Measurements from ENCODE around the gene PLD5. TPM values are rescaled to one million over a fixed set of nuclear protein-coding genes. Genes with fewer than 3 reads are reported as not detected.
"Not testable (repeated sequence)": the region's sequence is repeated elsewhere in the genome, so short reads cannot be mapped to it uniquely, and the experiment has no call there.

The PLD5 gene
- total and polyA plus RNA-seq, 7 donors, result 0.15 to 1.5 (median 0.83) TPM; not detected in 2

DNA sequence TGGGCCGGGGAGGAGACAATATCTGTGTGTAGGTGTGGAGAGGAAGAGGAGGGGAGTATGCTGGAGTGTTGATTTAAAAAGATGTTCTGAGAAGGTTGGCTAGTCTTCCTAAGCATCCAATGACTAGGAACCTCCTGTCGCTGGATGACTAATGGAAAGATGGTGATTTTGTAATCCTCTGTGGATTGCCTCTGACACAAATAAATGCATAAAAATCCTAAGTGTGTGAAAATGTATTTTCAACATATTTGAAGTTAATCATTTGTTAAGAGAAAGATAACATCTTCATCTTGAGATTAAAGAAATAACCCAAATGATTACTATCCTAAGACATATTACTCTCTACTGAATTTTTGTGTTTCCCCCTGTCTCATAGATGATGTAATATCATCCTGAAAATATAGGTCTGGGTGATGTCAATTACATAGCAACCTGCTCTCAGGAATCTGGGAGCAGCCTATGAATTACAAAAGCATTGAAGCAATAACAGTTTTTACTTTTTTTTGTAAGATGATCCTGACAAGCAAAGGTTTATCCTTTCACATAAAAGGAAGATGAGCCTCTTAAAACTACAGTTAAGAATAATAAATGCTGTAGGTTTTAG is 305.1 kb downstream of the PLD5 start:
- Histone ChIP-seq H3K27me3 (no peaks in the 10 kb centered on the region), H3K4me1 (no peaks in the 10 kb centered on the region), H3K36me3 (no peaks in the 10 kb centered on the region), H3K4me3 (no peak overlapping the region), H3K9me3 (peaks cover 0 to 7% (median under 1%) of the 10 kb centered on the region in 4 donors), H3K27ac (no peak overlapping the region)
- TF ChIP-seq EP300 (IDR thresholded peaks at IDR 0.05), result no peak
- TF ChIP-seq, protein P1, sequence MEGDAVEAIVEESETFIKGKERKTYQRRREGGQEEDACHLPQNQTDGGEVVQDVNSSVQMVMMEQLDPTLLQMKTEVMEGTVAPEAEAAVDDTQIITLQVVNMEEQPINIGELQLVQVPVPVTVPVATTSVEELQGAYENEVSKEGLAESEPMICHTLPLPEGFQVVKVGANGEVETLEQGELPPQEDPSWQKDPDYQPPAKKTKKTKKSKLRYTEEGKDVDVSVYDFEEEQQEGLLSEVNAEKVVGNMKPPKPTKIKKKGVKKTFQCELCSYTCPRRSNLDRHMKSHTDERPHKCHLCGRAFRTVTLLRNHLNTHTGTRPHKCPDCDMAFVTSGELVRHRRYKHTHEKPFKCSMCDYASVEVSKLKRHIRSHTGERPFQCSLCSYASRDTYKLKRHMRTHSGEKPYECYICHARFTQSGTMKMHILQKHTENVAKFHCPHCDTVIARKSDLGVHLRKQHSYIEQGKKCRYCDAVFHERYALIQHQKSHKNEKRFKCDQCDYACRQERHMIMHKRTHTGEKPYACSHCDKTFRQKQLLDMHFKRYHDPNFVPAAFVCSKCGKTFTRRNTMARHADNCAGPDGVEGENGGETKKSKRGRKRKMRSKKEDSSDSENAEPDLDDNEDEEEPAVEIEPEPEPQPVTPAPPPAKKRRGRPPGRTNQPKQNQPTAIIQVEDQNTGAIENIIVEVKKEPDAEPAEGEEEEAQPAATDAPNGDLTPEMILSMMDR (IDR thresholded peaks at IDR 0.05), result no peak
- TF ChIP-seq POLR2A (IDR thresholded peaks at IDR 0.05), result no peak
- TF ChIP-seq POLR2AphosphoS5 (IDR thresholded peaks at IDR 0.05), result no peak
- intact Hi-C loops (cut with DNase I), result no loop called here
- no peak for DNase-seq
- WGBS, 2 donors, result 91% methylated on average over 2 of the region's 2 CpGs

DNA sequence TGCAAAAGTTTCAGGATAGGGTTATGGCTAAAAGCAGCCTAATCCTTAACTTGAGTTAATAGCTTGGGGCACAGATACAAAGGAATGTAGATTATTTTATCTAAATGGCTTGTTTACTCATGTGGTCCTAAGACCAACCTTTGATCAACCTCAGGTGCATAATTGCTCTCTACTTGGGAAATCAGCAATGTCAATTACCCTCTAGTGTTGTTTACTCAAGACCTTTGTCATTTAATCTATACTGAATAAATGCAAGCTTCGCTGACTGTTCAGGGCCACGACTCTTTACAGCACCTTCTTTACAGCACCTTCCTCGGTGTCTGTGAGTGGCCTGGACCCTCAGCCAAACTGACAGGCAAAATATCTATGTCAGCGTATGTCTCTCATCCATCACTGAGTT is 308.1 kb downstream of the PLD5 start:
- Histone ChIP-seq H3K27me3 (no peaks in the 10 kb centered on the region), H3K27ac (no peak overlapping the region), H3K4me1 (no peaks in the 10 kb centered on the region), H3K4me3 (no peak overlapping the region), H3K36me3 (no peaks in the 10 kb centered on the region), H3K9me3 (peaks cover 0 to 7% (median under 1%) of the 10 kb centered on the region in 4 donors)
- TF ChIP-seq, protein P1 (IDR thresholded peaks at IDR 0.05), result no peak
- TF ChIP-seq POLR2AphosphoS5 (IDR thresholded peaks at IDR 0.05), result no peak
- no peak for TF ChIP-seq POLR2A (IDR thresholded peaks at IDR 0.05)
- TF ChIP-seq EP300 (IDR thresholded peaks at IDR 0.05), result no peak
- no peak for DNase-seq
- intact Hi-C loops (cut with DNase I), result no loop called here
- WGBS, 2 donors, result 75 to 80% methylated on average over 4 of the region's 4 CpGs

DNA sequence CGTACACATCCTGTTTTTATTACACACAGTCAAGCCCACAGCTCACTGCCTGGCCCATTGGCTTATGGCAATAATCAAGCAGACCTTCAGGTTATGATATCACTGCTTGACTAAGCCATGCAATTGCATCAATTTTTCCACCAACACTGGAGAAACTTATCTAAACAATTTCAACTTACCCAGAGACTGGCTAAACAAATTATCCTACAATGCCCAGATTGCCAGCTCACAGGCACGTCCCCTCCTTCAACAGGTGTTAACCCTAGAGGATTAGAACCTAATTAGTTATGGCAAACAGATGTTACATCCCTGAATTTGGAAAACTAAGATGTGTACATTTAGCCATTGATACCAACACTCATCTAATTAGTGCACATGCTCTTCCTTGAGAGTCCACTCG is 310.0 kb downstream of the PLD5 start:
- H3K27me3 ChIP-seq; H3K9me3 ChIP-seq; DNase-seq; H3K4me3 ChIP-seq; H3K4me1 ChIP-seq; H3K36me3 ChIP-seq; intact Hi-C loops (cut with DNase I); H3K27ac ChIP-seq: not testable (repeated sequence)
- whole genome bisulfite sequencing, 2 donors, result 71 to 74% methylated on average over 3 of the region's 3 CpGs

DNA sequence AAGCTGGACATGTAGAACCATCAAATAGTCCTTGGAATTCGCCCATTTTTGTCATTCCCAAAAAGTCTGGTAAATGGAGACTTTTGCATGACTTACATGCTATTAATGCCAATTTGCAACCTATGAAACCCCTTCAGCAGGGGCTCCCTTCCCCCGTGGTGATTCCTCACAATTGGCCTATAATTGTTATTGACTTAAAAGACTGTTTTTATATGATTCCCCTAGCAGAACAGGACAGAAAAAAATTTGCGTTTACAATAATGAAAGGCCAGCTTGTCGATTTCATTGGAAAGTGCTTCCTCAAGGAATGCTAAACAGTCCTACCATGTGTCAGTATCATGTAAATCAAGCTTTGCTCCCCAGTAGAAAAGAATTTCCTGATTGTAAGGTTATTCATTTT is 311.5 kb downstream of the PLD5 start:
- H3K9me3 ChIP-seq; H3K27ac ChIP-seq; H3K4me3 ChIP-seq; DNase-seq; H3K36me3 ChIP-seq; H3K27me3 ChIP-seq; H3K4me1 ChIP-seq; intact Hi-C loops (cut with DNase I): not testable (repeated sequence)
- 50 to 59% methylated on average over 4 of the region's 4 CpGs for WGBS, 2 donors

DNA sequence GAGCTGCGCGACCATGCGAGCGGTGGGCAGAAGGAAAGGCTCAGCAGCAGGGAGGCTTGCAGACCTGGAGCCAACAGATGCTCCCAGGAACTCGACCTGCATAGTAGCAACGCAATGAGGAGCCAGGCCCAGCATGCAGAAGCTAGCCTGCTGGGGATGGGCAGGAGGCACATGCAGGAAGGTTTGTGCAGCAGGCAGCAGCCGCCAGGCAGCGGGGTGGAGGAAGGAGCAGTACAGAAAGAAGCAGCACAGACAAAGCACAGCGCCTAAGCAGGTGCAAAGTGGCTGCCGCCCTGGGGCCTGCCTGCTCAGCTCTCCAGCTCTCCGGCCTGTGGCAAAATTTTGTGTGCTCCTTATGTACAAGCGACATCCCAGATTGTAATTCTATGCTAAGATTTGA is 312.1 kb downstream of the PLD5 start:
- Histone ChIP-seq H3K27me3 (no peaks in the 10 kb centered on the region), H3K27ac (no peak overlapping the region), H3K4me1 (no peaks in the 10 kb centered on the region), H3K9me3 (peaks cover 0 to 7% (median under 1%) of the 10 kb centered on the region in 4 donors), H3K36me3 (no peaks in the 10 kb centered on the region), H3K4me3 (no peak overlapping the region)
- intact Hi-C loops (cut with DNase I), result no loop called here
- TF ChIP-seq POLR2A (IDR thresholded peaks at IDR 0.05) (no peak), EP300 (IDR thresholded peaks at IDR 0.05) (no peak), POLR2AphosphoS5 (IDR thresholded peaks at IDR 0.05) (no peak)
- TF ChIP-seq, protein P1 (IDR thresholded peaks at IDR 0.05), result no peak
- 59 to 81% methylated on average over 12 of the region's 12 CpGs for WGBS, 2 donors
- no peak for DNase-seq
